SW 1271 (cell line): Measurements from ENCODE around the gene TRIM62.

Experiments used
- DNase-seq, 2 experiments: peaks; one replicate each; lab custom pipeline; 2025; lab: John Stamatoyannopoulos, UW

Gene TRIM62

GRCh38 chr1:33097762-33098161 lies 84.1 kb downstream of the TRIM62 start:
- DNase-seq: no peak

- no peak for DNase-seq
These were observed 84.7 kb downstream of the TRIM62 start for GRCh38 chr1:33097137-33097611.

- no peak for DNase-seq
These were observed 85.4 kb downstream of the TRIM62 start for GRCh38 chr1:33096363-33097005.
